GM11168 (cell line): Measurements from ENCODE around the gene ADA.

ENCODE experiments used
- in situ Hi-C: fragments of 300-500 bp; cut with MboI; formaldehyde crosslinking; loops from one replicate; pipeline ENCODE4 v1.12.0; 2022; ENCODE audit warnings: low sequenced_read_pairs; ENCODE audit not compliant: unreplicated experiment

The ADA gene

GRCh38 chr20:44609516-44610312 is 41.8 kb downstream of the ADA start:
- in situ Hi-C loops: loop anchor here (10.0 kb wide), 1 partner anchor 225 kb away; no protein-coding TSS in a partner anchor

GRCh38 chr20:44609006-44609515 is 42.4 kb downstream of the ADA start:
- in situ Hi-C loops: loop anchor here (10.0 kb wide), 1 partner anchor 224 kb away; no protein-coding TSS in a partner anchor

DNA sequence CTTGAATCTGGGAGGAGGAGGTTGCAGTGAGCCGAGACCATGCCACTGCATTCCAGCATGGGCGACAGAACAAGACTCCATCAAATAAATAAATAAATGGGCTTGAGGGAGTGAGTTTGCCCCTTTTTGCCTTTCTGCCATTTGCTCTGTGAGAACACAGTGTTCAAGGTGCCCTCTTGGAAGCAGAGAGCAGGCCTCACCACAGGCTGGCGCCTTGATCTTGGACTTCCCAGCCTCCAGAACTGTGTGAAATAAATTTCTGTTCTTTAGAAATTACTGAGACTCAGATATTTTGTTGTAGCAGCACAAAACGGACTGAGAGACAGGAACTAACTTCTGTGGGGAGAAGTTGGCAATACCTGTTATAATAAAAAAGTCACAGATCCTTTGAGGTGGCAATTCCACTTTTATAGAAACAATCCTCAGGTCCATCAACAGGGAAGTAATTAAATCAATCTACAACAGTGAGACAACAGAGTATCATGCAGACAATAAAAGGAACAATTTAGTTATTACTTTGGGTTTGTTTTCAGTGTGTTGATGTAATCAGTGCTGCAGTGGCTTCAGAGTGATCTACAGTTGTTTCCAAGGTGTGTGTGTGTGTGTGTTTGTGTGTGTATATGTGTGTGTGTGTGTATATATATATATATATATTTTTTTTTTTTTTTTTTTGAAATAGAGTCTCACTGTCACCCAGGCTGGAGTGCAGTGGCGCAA is 44.6 kb downstream of the ADA start:
- in situ Hi-C loops: loop anchor here (10.0 kb wide), 1 partner anchor 222 kb away; no protein-coding TSS in a partner anchor

DNA sequence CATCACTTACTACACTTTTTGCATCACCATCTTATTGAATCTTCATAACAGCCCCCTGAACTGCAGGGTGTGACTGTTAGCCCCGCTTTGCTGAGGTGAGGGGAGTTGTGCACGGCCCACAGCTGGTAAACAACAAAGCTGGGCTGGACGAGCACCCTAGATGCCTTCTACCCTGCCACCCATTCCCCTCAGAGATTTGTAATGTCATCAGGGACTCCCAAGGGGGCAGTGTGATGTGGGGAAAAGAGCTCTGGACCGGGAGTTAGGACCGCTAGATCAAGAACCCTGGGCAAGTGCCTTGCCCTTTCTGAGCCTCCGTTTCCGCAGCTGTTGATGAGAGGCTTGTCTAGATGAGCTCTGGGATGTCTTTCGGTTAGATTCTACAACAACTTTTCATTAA is 48.2 kb downstream of the ADA start:
- in situ Hi-C loops: loop anchor here (10.0 kb wide), 1 partner anchor 219 kb away; no protein-coding TSS in a partner anchor

- in situ Hi-C loops: loop anchor here (10.0 kb wide), 1 partner anchor 217 kb away; no protein-coding TSS in a partner anchor
Observed at GRCh38 chr20:44601801-44602204, 49.7 kb downstream of the ADA start.

- in situ Hi-C loops: loop anchor here (10.0 kb wide), 1 partner anchor 216 kb away; no protein-coding TSS in a partner anchor
Observed at GRCh38 chr20:44601236-44601671, 50.2 kb downstream of the ADA start.

- in situ Hi-C loops: loop anchor here (10.0 kb wide), 1 partner anchor 216 kb away; no protein-coding TSS in a partner anchor
Observed at GRCh38 chr20:44600758-44601201, 50.7 kb downstream of the ADA start.

DNA sequence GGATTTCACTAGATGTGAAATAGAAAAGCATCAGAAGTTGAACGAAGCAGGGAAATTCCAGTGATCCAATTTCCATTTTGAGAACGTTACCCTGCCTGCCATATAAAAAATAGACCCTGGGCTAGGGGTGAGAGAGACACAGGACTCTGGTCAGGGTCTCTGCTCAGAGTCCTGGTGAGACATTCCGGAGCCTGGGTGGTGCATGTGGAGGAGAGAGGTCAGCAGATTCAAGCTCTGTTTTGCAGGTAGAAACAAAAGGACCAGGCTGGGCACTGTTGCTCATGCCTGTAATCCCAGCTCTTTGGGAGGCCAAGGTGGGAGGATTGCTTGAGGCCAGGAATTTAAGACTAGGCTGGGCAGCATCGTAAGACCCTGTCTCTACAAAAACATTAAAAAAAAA is 51.2 kb downstream of the ADA start:
- in situ Hi-C loops: loop anchor here (10.0 kb wide), 1 partner anchor 216 kb away; no protein-coding TSS in a partner anchor

GRCh38 chr20:44599715-44600114 is 51.8 kb downstream of the ADA start:
- in situ Hi-C loops: loop anchor here (10.0 kb wide), 1 partner anchor 215 kb away; no protein-coding TSS in a partner anchor

GRCh38 chr20:44598423-44599305 is 52.8 kb downstream of the ADA start:
- in situ Hi-C loops: no loop called here

DNA sequence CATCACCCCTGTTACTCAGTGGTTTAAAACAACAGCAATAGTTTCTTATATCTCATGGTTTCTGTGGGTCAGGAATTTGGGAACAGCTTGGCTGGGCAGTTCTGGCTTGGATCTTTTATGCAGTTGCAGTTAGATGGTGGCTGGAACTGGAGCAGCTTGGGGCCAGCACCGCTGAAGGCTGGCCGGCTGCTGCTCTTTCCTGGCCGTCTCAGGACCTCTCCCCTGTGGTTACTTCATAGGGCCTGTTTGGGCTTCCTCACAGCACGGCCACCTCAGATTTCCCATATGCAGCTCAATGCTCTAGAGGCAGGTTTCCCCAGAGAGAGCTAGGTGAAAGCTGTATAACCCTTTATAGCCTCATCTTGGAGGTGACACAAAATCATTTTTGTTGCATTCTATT is 53.6 kb downstream of the ADA start:
- in situ Hi-C loops: no loop called here

DNA sequence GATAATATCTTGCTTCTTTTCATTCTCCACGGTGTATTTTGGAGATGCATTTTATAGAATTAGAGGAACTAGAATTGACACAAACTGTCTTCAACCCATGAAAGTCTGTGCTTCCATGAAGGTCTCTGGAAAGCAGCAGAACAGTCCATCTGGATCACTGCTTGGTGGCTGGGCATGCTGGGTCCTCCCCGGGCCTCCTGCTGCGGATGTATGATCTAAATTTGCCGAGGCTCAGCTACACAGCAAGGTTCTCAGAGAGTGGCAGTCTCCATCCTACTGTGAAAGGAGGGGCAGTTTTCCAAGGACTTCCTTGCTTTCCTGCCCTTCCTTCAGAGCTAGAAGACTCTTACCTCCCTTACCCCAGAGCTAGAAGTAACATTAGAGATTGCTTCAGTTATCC is 54.0 kb downstream of the ADA start:
- in situ Hi-C loops: no loop called here

GRCh38 chr20:44596876-44597275 is 54.6 kb downstream of the ADA start:
- in situ Hi-C loops: no loop called here

- in situ Hi-C loops: no loop called here
Observed at GRCh38 chr20:44596010-44596409, 55.5 kb downstream of the ADA start.

GRCh38 chr20:44594730-44595129 is 56.8 kb downstream of the ADA start:
- in situ Hi-C loops: no loop called here

DNA sequence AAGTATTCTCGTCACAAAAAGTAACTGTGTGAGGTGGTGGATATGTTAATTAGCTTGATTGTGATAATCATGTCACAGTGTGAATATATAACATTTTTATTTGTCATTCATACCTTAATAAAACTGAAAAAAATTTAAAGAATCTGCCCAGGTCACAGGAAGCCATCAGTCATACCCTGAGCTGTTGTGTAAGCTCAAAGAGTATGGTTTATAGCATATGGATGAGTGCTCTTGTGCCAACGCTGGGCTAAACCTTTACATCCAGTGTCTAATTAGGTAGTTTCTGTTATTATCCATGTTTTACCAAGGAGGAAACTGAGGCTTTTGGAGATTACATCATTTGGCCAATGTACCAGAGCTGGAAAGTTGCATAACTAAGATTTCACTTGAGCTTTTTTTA is 57.7 kb downstream of the ADA start:
- in situ Hi-C loops: no loop called here

DNA sequence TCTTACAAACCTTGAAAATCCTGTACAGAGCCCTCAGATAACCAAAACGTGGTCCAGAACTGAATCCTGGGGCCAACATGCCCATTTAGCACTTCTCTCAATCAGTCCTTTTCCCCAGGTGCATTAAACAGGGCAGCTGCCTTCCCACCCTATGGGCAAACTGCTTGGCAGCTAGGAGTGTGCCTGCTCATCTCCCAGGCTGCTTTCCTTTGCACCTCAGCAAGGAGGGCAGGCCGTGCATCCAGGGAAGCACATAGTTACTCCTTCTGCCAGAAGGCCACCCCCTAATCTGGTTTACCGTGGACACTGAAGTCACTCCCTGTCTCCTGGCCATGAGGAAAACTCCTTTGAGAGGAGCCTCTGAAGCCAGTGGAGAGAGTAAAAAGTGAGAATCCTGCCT is 59.1 kb downstream of the ADA start:
- in situ Hi-C loops: no loop called here

DNA sequence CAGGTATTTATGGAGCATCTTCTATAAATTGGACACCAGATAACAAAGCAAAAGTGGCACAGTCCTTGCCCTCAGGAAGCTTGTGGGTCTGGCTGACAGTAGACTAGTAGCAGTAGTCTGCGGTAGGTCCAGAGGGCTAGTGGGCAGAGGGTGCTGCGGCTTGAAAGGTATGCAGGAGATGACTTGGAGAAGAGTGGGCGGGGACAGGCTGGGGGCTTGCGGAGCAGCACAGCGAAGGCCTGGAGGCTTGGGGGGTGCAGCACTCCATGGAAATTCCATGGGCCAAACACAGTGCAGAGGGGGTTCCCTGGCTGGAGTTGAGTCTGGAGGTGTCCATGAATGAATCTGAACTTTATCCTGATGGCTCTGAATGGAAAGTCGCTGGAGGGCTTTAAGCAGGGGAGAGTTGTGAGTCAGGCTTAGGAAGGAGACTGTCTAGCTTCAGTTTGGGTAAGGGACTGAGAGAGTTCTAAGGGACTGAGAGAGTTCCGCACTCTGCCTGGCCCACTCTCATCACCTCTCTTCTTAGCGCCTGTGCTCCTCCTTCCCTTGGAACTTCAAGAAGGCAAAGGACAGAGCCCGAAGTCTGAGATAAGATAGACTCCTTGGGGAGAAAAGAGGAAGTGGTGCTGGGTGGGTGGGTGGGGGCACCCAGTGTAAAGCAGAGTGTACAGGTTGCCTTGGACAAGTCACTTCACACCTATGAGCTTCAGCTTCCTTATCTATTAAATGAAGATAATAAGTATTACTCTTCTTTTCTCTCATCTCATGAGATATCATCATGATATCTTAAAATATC is 60.3 kb downstream of the ADA start:
- in situ Hi-C loops: no loop called here

DNA sequence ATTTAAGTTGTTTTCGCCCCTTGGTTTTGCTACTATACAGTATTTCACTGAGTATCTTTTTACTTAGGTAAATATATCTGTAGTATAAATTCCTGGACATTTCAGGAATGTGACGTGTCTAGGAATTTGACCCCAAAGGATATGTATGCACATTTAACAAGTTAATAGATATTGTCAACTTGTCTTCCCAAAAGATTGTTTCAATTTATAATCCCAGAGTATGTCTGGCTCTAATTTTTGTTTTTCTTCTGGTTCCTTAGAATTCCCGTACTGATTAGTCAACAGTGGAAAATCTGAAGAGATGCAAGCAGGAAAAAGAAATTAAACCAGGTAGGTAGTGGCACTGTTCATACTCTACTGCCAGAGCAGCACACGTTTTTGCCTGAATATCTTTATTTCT is 62.0 kb downstream of the ADA start:
- in situ Hi-C loops: no loop called here
